Measurements from ENCODE around the gene PRMT9. TPM values are rescaled to one million over a fixed set of nuclear protein-coding genes. Genes with fewer than 3 reads are reported as not detected.
A peak's percentile ranks its signal among the peaks of the same experiment; 100 is the strongest.

Gene PRMT9
- total and polyA plus RNA-seq, 2 of the 13 experiments (the other 11 are each of a cell fraction or from before 2014, with no cell fraction given) = 4.0 to 9.7 TPM

DNA sequence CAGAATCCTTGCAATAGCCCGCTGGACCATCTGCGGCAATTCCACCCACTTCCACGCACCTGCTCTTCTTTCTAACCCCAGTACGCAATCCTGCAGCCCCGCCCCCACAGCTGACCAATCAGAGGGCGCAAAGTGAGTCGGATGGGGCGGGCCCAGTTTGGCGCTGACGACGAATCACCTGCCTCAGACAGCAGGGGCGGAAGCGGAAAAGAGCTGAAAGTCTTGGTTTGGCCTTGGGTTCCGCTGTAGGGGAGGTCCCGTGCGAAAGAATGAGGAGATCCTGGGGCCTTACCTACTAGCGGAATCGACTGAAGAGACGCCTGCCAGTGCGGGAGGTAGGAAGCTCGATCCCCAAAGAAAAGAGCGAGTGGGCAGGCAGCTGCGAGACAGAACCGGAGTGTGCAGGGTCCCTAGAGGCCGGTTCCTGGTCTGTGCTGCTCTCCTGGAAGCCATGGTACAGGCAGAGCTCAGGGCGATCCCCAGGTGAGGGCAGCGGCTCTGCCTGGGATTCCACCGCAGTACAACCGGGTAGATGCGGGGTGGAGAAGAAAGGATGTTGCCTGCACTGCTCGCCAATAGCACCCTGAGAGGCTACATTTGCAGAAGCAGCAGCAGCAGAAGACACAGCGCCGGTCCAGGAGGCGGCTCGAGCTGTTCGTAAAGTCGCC is 66.7 kb downstream of the PRMT9 start, which contains the start of gene TMEM184C (continued):
- TF ChIP-seq HOXA9 (CRISPR knock-in tag; IDR thresholded peaks at IDR 0.05; ENCODE audit: borderline replicate concordance) = no peak
- no peak for TF ChIP-seq RORA (CRISPR knock-in tag; IDR thresholded peaks at IDR 0.05)
- 0 out of 2 replicates have a peak, but pooled peaks have one; percentile 43 for TF ChIP-seq HOXD1 (CRISPR knock-in tag; IDR thresholded peaks at IDR 0.05)
- peak; percentile 88 for TF ChIP-seq ZNF501 (CRISPR knock-in tag; IDR thresholded peaks at IDR 0.05)
- TF ChIP-seq, protein P1, sequence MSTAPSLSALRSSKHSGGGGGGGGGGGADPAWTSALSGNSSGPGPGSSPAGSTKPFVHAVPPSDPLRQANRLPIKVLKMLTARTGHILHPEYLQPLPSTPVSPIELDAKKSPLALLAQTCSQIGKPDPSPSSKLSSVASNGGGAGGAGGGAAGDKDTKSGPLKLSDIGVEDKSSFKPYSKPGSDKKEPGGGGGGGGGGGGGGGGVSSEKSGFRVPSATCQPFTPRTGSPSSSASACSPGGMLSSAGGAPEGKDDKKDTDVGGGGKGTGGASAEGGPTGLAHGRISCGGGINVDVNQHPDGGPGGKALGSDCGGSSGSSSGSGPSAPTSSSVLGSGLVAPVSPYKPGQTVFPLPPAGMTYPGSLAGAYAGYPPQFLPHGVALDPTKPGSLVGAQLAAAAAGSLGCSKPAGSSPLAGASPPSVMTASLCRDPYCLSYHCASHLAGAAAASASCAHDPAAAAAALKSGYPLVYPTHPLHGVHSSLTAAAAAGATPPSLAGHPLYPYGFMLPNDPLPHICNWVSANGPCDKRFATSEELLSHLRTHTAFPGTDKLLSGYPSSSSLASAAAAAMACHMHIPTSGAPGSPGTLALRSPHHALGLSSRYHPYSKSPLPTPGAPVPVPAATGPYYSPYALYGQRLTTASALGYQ (CRISPR knock-in tag; IDR thresholded peaks at IDR 0.05) = peak; percentile 34; the same call in 1 of the 2 replicates
- TF ChIP-seq, protein P2, sequence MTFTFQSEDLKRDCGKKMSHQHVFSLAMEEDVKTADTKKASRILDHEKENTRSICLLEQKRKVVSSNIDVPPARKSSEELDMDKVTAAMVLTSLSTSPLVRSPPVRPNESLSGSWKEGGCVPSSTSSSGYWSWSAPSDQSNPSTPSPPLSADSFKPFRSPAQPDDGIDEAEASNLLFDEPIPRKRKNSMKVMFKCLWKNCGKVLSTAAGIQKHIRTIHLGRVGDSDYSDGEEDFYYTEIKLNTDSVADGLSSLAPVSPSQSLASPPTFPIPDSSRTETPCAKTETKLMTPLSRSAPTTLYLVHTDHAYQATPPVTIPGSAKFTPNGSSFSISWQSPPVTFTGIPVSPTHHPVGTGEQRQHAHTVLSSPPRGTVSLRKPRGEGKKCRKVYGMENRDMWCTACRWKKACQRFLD (CRISPR knock-in tag; IDR thresholded peaks at IDR 0.05; ENCODE audit: borderline replicate concordance) = no peak
- TF ChIP-seq, protein P3, sequence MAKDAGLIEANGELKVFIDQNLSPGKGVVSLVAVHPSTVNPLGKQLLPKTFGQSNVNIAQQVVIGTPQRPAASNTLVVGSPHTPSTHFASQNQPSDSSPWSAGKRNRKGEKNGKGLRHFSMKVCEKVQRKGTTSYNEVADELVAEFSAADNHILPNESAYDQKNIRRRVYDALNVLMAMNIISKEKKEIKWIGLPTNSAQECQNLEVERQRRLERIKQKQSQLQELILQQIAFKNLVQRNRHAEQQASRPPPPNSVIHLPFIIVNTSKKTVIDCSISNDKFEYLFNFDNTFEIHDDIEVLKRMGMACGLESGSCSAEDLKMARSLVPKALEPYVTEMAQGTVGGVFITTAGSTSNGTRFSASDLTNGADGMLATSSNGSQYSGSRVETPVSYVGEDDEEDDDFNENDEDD (CRISPR knock-in tag; IDR thresholded peaks at IDR 0.05; ENCODE audit: borderline replicate concordance) = no peak; the same call in 1 of the 2 replicates
- TF ChIP-seq CEBPB (IDR thresholded peaks at IDR 0.05; ENCODE audit: borderline replicate concordance, low read depth, low read length) = peak; percentile 70; the same call in 1 of the 2 replicates
- TF ChIP-seq, protein P4, sequence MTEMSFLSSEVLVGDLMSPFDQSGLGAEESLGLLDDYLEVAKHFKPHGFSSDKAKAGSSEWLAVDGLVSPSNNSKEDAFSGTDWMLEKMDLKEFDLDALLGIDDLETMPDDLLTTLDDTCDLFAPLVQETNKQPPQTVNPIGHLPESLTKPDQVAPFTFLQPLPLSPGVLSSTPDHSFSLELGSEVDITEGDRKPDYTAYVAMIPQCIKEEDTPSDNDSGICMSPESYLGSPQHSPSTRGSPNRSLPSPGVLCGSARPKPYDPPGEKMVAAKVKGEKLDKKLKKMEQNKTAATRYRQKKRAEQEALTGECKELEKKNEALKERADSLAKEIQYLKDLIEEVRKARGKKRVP (CRISPR knock-in tag; IDR thresholded peaks at IDR 0.05) = peak in 1 of 2 experiments; percentile 66; a peak in 1 of 4 replicates
- no peak for TF ChIP-seq KAT2B (IDR thresholded peaks at IDR 0.05; ENCODE audit: borderline replicate concordance, low read depth, low read length)
- TF ChIP-seq MED13 (CRISPR knock-in tag; IDR thresholded peaks at IDR 0.05) = no peak
- TF ChIP-seq, protein P5, sequence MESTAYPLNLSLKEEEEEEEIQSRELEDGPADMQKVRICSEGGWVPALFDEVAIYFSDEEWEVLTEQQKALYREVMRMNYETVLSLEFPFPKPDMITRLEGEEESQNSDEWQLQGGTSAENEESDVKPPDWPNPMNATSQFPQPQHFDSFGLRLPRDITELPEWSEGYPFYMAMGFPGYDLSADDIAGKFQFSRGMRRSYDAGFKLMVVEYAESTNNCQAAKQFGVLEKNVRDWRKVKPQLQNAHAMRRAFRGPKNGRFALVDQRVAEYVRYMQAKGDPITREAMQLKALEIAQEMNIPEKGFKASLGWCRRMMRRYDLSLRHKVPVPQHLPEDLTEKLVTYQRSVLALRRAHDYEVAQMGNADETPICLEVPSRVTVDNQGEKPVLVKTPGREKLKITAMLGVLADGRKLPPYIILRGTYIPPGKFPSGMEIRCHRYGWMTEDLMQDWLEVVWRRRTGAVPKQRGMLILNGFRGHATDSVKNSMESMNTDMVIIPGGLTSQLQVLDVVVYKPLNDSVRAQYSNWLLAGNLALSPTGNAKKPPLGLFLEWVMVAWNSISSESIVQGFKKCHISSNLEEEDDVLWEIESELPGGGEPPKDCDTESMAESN (CRISPR knock-in tag; conservative IDR thresholded peaks at IDR 0.05) = peak; percentile 66; the same call in 1 of the 2 replicates
- TF ChIP-seq SP2 (CRISPR knock-in tag; IDR thresholded peaks at IDR 0.05) = peak; percentile 95
- peak; percentile 47; the same call in 1 of the 2 replicates for TF ChIP-seq ZNF782 (CRISPR knock-in tag; IDR thresholded peaks at IDR 0.05; ENCODE audit: borderline replicate concordance)
- TF ChIP-seq, protein P6, sequence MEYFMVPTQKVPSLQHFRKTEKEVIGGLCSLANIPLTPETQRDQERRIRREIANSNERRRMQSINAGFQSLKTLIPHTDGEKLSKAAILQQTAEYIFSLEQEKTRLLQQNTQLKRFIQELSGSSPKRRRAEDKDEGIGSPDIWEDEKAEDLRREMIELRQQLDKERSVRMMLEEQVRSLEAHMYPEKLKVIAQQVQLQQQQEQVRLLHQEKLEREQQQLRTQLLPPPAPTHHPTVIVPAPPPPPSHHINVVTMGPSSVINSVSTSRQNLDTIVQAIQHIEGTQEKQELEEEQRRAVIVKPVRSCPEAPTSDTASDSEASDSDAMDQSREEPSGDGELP (IDR thresholded peaks at IDR 0.05; ENCODE audit: borderline replicate concordance, low read depth) = no peak
- TF ChIP-seq SIN3A (IDR thresholded peaks at IDR 0.05; ENCODE audit: borderline replicate concordance, low read depth, low read length) = 0 out of 2 replicates have a peak, but pooled peaks have one; percentile 37
- TF ChIP-seq TRIM24 (CRISPR knock-in tag; IDR thresholded peaks at IDR 0.05) = no peak
- TF ChIP-seq ZNF552 (CRISPR knock-in tag; IDR thresholded peaks at IDR 0.05; ENCODE audit: borderline replicate concordance) = no peak; the same call in 1 of the 2 replicates

Data from HepG2 (cell line).